B cell (primary cell): ENCODE data around the gene RPTOR. TPM values are rescaled to one million over a fixed set of nuclear protein-coding genes. Genes with fewer than 3 reads are reported as not detected.
A peak's percentile ranks its signal among the peaks of the same experiment; 100 is the strongest.

ENCODE experiments used
- ATAC-seq: fragments of 200-7000 bp; cut with Tn5 transposase; one replicate; pipeline ENCODE4 v1.10.0; 2021; ENCODE audit warnings: low read depth, mild to moderate bottlenecking, moderate number of reproducible peaks, moderate library complexity
- CTCF ChIA-PET: fragments of 350-600 bp; sonication (Branson Sonifier 250); formaldehyde crosslinking; loops from one replicate; lab custom pipeline; 2021; ENCODE audit warnings: antibody characterized with exemption, inconsistent platforms; lab: Charles Lee
- POLR2A ChIA-PET: fragments of 350-600 bp; sonication (Branson Sonifier 250); formaldehyde crosslinking; loops from one replicate; lab custom pipeline; 2021; ENCODE audit warnings: antibody characterized with exemption; lab: Charles Lee
- DNase-seq: peaks from one replicate; pipeline ENCODE4 v3.0.0; 2013
- H2AFZ ChIP-seq: 2 replicates; pipeline ENCODE4 v1.6.1; 2012; ENCODE audit warnings: mild to moderate bottlenecking, low read depth, low read length; ENCODE audit not compliant: insufficient read depth, poor library complexity, severe bottlenecking
- H3K27ac ChIP-seq, 2 donors: 1 replicate in 1 of 2; 2 replicates in 1 of 2; pipeline ENCODE4 v1.5.1; 2012 to 2013; ENCODE audit warnings: low read length in 2 of 2, mild to moderate bottlenecking in 2 of 2, moderate library complexity in 1 of 2
- H3K27me3 ChIP-seq, 4 experiments: fragments of 200-600 bp in 1 of 4; sonication (generic) in 1 of 4; replicated peaks in 1 of 4; 1 replicate in 2 of 4; 2 replicates in 2 of 4; pipeline versions ENCODE4 v1.6.1 to v1.7.0; 2013 to 2016; ENCODE audit warnings: low read length in 3 of 4, mild to moderate bottlenecking in 2 of 4, mixed read lengths in 1 of 4, moderate library complexity in 1 of 4; ENCODE audit not compliant: insufficient read depth in 4 of 4, control insufficient read depth in 3 of 4; ENCODE audit errors: control extremely low read depth in 1 of 4
- H3K36me3 ChIP-seq, 2 experiments: replicated peaks in 1 of 2; 1 replicate in 1 of 2; 2 replicates in 1 of 2; pipeline versions ENCODE4 v1.6.1 to v1.7.1; 2013; ENCODE audit warnings: low read length in 1 of 2; ENCODE audit not compliant: insufficient read depth in 2 of 2, control insufficient read depth in 1 of 2; ENCODE audit errors: control extremely low read depth in 1 of 2, extremely low read depth in 1 of 2
- H3K4me1 ChIP-seq, 2 donors: fragments of 200-600 bp in 1 of 2; sonication (generic) in 1 of 2; 1 replicate in 1 of 2; 2 replicates in 1 of 2; pipeline versions ENCODE4 v1.5.1 to v1.6.1; 2013 to 2017; ENCODE audit warnings: low read length in 2 of 2; ENCODE audit not compliant: control insufficient read depth in 2 of 2, insufficient read depth in 2 of 2
- H3K4me2 ChIP-seq: replicated peaks from 2 replicates; pipeline ENCODE3; 2012; ENCODE audit warnings: mild to moderate bottlenecking, low read depth, low read length; ENCODE audit not compliant: poor library complexity, severe bottlenecking
- H3K4me3 ChIP-seq, 5 experiments: fragments of 200-600 bp in 1 of 5; sonication (generic) in 1 of 5; 1 replicate in 3 of 5; 2 replicates in 2 of 5; pipeline versions ENCODE4 v1.5.1 to v1.7.0; 2011 to 2016; ENCODE audit warnings: low read length in 4 of 5, mild to moderate bottlenecking in 4 of 5, low read depth in 2 of 5, control low read depth in 1 of 5, moderate library complexity in 1 of 5; ENCODE audit not compliant: insufficient read depth in 1 of 5; ENCODE audit errors: control extremely low read depth in 1 of 5, extremely low read depth in 1 of 5
- H3K79me2 ChIP-seq: fragments of 200-600 bp; sonication (generic); one replicate; pipeline ENCODE4 v1.6.0; 2016; ENCODE audit warnings: low read length; ENCODE audit not compliant: control insufficient read depth, insufficient read depth
- H3K9ac ChIP-seq: fragments of 200-600 bp; sonication (generic); 2 replicates; pipeline ENCODE4 v1.6.1; 2017; ENCODE audit warnings: mild to moderate bottlenecking, low read length, moderate library complexity
- H3K9me3 ChIP-seq, 3 donors: one replicate each; pipeline versions ENCODE4 v1.6.1 to v1.7.1; 2013; ENCODE audit warnings: low read length in 2 of 3; ENCODE audit not compliant: control insufficient read depth in 2 of 3, insufficient read depth in 1 of 3; ENCODE audit errors: control extremely low read depth in 1 of 3
- H4K20me1 ChIP-seq: 2 replicates; pipeline ENCODE4 v1.6.0; 2012; ENCODE audit warnings: mild to moderate bottlenecking, low read length; ENCODE audit not compliant: insufficient read depth, control insufficient read depth, poor library complexity, severe bottlenecking
- H3K27ac Mint-ChIP-seq: one replicate; pipeline ENCODE4 v1.8.0; 2021; ENCODE audit warnings: mixed read lengths
- H3K27me3 Mint-ChIP-seq: one replicate; pipeline ENCODE4 v1.8.0; 2021; ENCODE audit warnings: mixed read lengths
- H3K4me1 Mint-ChIP-seq: one replicate; pipeline ENCODE4 v1.8.0; 2021; ENCODE audit warnings: mixed read lengths
- H3K4me3 Mint-ChIP-seq: one replicate; pipeline ENCODE4 v1.8.0; 2021; ENCODE audit warnings: mixed read lengths
- H3K9me3 Mint-ChIP-seq: one replicate; pipeline ENCODE4 v1.8.0; 2022; ENCODE audit warnings: mixed read lengths; ENCODE audit not compliant: insufficient read depth
- EZH2 ChIP-seq: IDR thresholded peaks from 2 replicates; pipeline ENCODE4 v1.6.1; 2012; ENCODE audit warnings: borderline replicate concordance, low read depth, mild to moderate bottlenecking, moderate library complexity, low read length; ENCODE audit not compliant: insufficient read depth, poor library complexity, severe bottlenecking
- WGBS: methylation state at CpG from one replicate; pipeline ENCODE4 v1.1.5; 2013; ENCODE audit warnings: missing lambda C conversion rate; ENCODE audit not compliant: insufficient coverage; 5-methylcytosine and 5-hydroxymethylcytosine counted together
- intact Hi-C: fragments of 100-400 bp; cut with micrococcal nuclease; formaldehyde crosslinking; loops from one replicate; pipeline ENCODE4 v1.10.0; 2022
- polyA plus RNA-seq: library from polyadenylated mRNA; depleted of rRNA; stranded (reverse); fragments of >200 nt; gene quantifications from 2 replicates; pipeline ENCODE4 v1.2.3, GENCODE V29; 2012
- total RNA-seq, 2 donors: library from RNA; stranded (reverse); fragments of 120-200 nt in 1 of 2; gene quantifications; 1 replicate in 1 of 2; 2 replicates in 1 of 2; pipeline versions ENCODE4 v1.2.3 to v1.2.4, GENCODE V29; 2013 to 2022
- TF ChIP-seq, protein P1 (sequence below): fragments of 200-600 bp; IDR thresholded peaks from one replicate; pipeline ENCODE4 v1.8.0; 2022; ENCODE audit warnings: antibody characterized with exemption, mild to moderate bottlenecking

Gene RPTOR
- total and polyA plus RNA-seq, 2 donors (not counting 1 experiment from before 2014, with no cell fraction given) = 13.4 to 58.8 TPM

DNA sequence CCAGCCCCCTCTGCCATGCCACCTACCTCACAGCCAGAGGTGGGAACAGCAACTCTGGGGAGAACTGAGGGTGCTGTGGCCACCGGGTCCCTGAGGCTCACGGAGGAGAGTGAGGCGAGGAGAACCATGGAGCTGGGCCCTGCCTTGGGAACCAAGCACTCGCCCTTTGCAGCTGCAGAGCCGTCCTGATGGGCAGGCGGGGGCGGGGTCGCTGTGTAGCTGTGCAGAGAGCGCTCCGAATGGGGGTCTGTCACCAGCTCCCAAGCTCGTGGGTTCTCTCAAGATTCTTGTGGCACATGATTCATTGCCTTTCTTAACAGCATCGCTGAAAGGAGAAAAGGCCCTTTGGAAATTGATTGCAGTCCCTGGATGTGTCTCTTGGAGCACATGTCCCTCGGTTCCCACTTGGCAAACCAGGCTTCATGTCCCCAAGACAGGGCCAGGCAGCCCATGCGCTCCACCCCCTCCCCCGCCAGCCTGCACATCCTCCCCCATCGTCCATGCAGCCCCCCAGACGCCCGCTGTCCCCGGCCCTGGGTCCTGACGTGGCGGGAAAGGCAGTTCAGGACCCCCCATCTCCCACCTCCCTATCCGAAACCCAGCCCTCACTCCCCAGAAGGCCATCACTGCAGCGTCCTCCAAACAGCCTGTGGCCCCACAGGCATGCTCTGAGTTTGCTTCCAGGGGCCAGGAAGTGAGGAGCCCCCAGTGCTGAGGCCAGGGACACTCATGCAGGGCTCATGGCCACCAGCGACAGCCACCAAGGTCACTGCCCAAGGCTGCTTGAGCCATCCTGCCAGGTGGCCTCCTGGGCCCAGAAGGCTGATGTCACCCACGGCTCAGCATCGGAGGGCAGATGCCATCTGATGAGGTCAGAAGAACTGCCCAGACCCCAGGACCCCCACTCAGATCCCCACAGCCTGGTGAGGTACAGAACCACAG lies 426.4 kb downstream of the RPTOR start:
- Histone ChIP-seq H3K4me1 (peaks cover 24 to 29% of the 10 kb centered on the region in 2 donors), H3K4me2 (peak overlapping the region; percentile 90), H3K9me3 (no peaks in the 10 kb centered on the region), H3K27ac (no peak overlapping the region), H2AFZ (peak overlapping the region; percentile 72), H3K36me3 (no peaks in the 10 kb centered on the region), H3K9ac (peak overlapping the region; percentile 51), H4K20me1 (no peaks in the 10 kb centered on the region), H3K27me3 (peaks cover 0 to 11% (median 3%) of the 10 kb centered on the region in 4 experiments), H3K79me2 (no peaks in the 10 kb centered on the region), H3K4me3 (no peak overlapping the region)
- no peak for ATAC-seq
- Mint-ChIP-seq H3K4me3 (no peak overlapping the region), H3K4me1 (peaks cover 11% of the 10 kb centered on the region), H3K27ac (peak overlapping the region; percentile 80), H3K9me3 (no peaks in the 10 kb centered on the region), H3K27me3 (peaks cover 4% of the 10 kb centered on the region)
- POLR2A ChIA-PET = interaction anchor here (0.5 kb wide), 1 partner anchor 225 kb away, joined by 3 read pairs; no protein-coding TSS in a partner anchor
- no peak for DNase-seq
- CTCF ChIA-PET = interaction anchor here (0.6 to 3.7 kb wide), 18 partner anchors 9 to 546 kb away, joined by 3 to 35 read pairs (median 4); no protein-coding TSS in a partner anchor
- WGBS = 68% methylated on average over 22 of the region's 26 CpGs
- TF ChIP-seq EZH2 = no peak
- TF ChIP-seq, protein P1, sequence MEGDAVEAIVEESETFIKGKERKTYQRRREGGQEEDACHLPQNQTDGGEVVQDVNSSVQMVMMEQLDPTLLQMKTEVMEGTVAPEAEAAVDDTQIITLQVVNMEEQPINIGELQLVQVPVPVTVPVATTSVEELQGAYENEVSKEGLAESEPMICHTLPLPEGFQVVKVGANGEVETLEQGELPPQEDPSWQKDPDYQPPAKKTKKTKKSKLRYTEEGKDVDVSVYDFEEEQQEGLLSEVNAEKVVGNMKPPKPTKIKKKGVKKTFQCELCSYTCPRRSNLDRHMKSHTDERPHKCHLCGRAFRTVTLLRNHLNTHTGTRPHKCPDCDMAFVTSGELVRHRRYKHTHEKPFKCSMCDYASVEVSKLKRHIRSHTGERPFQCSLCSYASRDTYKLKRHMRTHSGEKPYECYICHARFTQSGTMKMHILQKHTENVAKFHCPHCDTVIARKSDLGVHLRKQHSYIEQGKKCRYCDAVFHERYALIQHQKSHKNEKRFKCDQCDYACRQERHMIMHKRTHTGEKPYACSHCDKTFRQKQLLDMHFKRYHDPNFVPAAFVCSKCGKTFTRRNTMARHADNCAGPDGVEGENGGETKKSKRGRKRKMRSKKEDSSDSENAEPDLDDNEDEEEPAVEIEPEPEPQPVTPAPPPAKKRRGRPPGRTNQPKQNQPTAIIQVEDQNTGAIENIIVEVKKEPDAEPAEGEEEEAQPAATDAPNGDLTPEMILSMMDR = peak; percentile 37
- intact Hi-C loops = loop anchor here (1.0 kb wide), 2 partner anchors 15 to 105 kb away; no protein-coding TSS in a partner anchor
